PC-9 (cell line): ENCODE results near the gene KRT6B. TPM values are rescaled to one million over a fixed set of nuclear protein-coding genes. Genes with fewer than 3 reads are reported as not detected.

ENCODE experiments used
- BruUV-seq: library from RNA; stranded (reverse); fragments of 400-500 nt; replicated peaks from 2 replicates; lab custom pipeline; 2021; lab: Mats Ljungman, UMichigan
- CTCF ChIA-PET: fragments of 300-600 bp; sonication (Branson Sonifier 250); formaldehyde crosslinking; loops from one replicate; lab custom pipeline; 2022; ENCODE audit warnings: antibody characterized with exemption; lab: Charles Lee
- POLR2A ChIA-PET: fragments of 300-600 bp; sonication (Branson Sonifier 250); formaldehyde crosslinking; loops from one replicate; lab custom pipeline; 2022; ENCODE audit warnings: antibody characterized with exemption; ENCODE audit not compliant: unreplicated experiment; lab: Charles Lee
- DNase-seq, 2 experiments: peaks; one replicate each; pipeline versions ENCODE4 v3.0.0 to v3.0.0-alpha.2; 2015 to 2022; ENCODE audit warnings: mixed read lengths in 1 of 2
- H2AFZ ChIP-seq: fragments of 200-600 bp; sonication (generic); 2 replicates; pipeline ENCODE4 v1.8.1; 2017; ENCODE audit warnings: antibody characterized with exemption
- H3F3A ChIP-seq: fragments of 200-600 bp; sonication (generic); 2 replicates; pipeline ENCODE4 v1.8.1; 2017; ENCODE audit warnings: antibody characterized with exemption, mild to moderate bottlenecking, low read depth; ENCODE audit not compliant: insufficient read depth
- H3K27ac ChIP-seq: fragments of 200-600 bp; sonication (generic); 2 replicates; pipeline ENCODE4 v1.6.1; 2016; ENCODE audit warnings: mixed run types
- H3K27me3 ChIP-seq: fragments of 200-600 bp; sonication (generic); 2 replicates; pipeline ENCODE4 v1.6.1; 2016; ENCODE audit warnings: low read depth, mixed run types; ENCODE audit not compliant: insufficient read depth
- H3K36me3 ChIP-seq: fragments of 200-600 bp; sonication (generic); 2 replicates; pipeline ENCODE4 v1.6.1; 2016; ENCODE audit warnings: low read depth, mixed run types
- H3K4me1 ChIP-seq: fragments of 200-600 bp; sonication (generic); replicated peaks from 2 replicates; pipeline ENCODE4 v1.6.1; 2016; ENCODE audit warnings: mixed run types; ENCODE audit not compliant: insufficient read depth
- H3K4me2 ChIP-seq: fragments of 200-600 bp; sonication (generic); 2 replicates; pipeline ENCODE4 v1.6.1; 2017; ENCODE audit warnings: mixed run types
- H3K4me3 ChIP-seq: fragments of 200-600 bp; sonication (generic); 2 replicates; pipeline ENCODE4 v1.6.1; 2016; ENCODE audit warnings: mixed run types
- H3K79me2 ChIP-seq: fragments of 200-600 bp; sonication (generic); 2 replicates; pipeline ENCODE4 v1.6.1; 2017; ENCODE audit warnings: low read depth, mixed run types
- H3K9me2 ChIP-seq: fragments of 200-600 bp; sonication (generic); 2 replicates; pipeline ENCODE4 v1.8.1; 2017; ENCODE audit warnings: mild to moderate bottlenecking; ENCODE audit not compliant: insufficient read depth
- H3K9me3 ChIP-seq: fragments of 200-600 bp; sonication (generic); 2 replicates; pipeline ENCODE4 v1.8.1; 2016; ENCODE audit warnings: low read depth; ENCODE audit not compliant: insufficient read depth
- H4K20me1 ChIP-seq: fragments of 200-600 bp; sonication (generic); 2 replicates; pipeline ENCODE4 v1.8.1; 2017; ENCODE audit not compliant: insufficient read depth
- EZH2 ChIP-seq: fragments of 200-600 bp; sonication (generic); IDR thresholded peaks from 2 replicates; pipeline ENCODE4 v1.8.0; 2017; ENCODE audit warnings: antibody characterized with exemption, low read depth
- intact Hi-C: fragments of 100-400 bp; cut with micrococcal nuclease; formaldehyde crosslinking; loops from one replicate; pipeline ENCODE4 v1.10.0; 2022; ENCODE audit not compliant: unreplicated experiment
- total RNA-seq: library from RNA; stranded (reverse); gene quantifications from 2 replicates; pipeline ENCODE4 v1.2.3, GENCODE V29; 2021
- TF ChIP-seq, protein P1 (sequence below): fragments of 200-600 bp; sonication (generic); conservative IDR thresholded peaks from 2 replicates; pipeline ENCODE4 v1.6.1; 2017; ENCODE audit warnings: mixed run types, antibody characterized with exemption, mild to moderate bottlenecking, moderate library complexity

Gene KRT6B
- total RNA-seq, 1 experiment from 2014 or later: 0.98 TPM

GRCh38 chr12:52464897-52465296, 13.0 kb upstream of the KRT6B start:
- Histone ChIP-seq H4K20me1 (no peaks in the 10 kb centered on the region), H3K27me3 (no peaks in the 10 kb centered on the region), H3K27ac (no peak overlapping the region), H3K9me2 (no peaks in the 10 kb centered on the region), H3F3A (no peaks in the 10 kb centered on the region), H3K79me2 (no peaks in the 10 kb centered on the region), H2AFZ (no peak overlapping the region), H3K36me3 (no peaks in the 10 kb centered on the region), H3K4me3 (no peak overlapping the region), H3K4me1 (no peaks in the 10 kb centered on the region), H3K4me2 (no peak overlapping the region), H3K9me3 (no peaks in the 10 kb centered on the region)
- TF ChIP-seq, protein P1, sequence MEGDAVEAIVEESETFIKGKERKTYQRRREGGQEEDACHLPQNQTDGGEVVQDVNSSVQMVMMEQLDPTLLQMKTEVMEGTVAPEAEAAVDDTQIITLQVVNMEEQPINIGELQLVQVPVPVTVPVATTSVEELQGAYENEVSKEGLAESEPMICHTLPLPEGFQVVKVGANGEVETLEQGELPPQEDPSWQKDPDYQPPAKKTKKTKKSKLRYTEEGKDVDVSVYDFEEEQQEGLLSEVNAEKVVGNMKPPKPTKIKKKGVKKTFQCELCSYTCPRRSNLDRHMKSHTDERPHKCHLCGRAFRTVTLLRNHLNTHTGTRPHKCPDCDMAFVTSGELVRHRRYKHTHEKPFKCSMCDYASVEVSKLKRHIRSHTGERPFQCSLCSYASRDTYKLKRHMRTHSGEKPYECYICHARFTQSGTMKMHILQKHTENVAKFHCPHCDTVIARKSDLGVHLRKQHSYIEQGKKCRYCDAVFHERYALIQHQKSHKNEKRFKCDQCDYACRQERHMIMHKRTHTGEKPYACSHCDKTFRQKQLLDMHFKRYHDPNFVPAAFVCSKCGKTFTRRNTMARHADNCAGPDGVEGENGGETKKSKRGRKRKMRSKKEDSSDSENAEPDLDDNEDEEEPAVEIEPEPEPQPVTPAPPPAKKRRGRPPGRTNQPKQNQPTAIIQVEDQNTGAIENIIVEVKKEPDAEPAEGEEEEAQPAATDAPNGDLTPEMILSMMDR: no peak
- no peak for DNase-seq
- ChIA-PET CTCF (no interaction called here), POLR2A (interaction anchor here (0.6 kb wide), 1 partner anchor 401 kb away, joined by 3 read pairs; no protein-coding TSS in a partner anchor)
- no TSS peak for BruUV-seq
- intact Hi-C loops: no loop called here

GRCh38 chr12:52461693-52462092, 9.7 kb upstream of the KRT6B start:
- no peaks in the 10 kb centered on the region for H3K79me2 ChIP-seq
- H3K27me3 ChIP-seq: no peaks in the 10 kb centered on the region
- no peak overlapping the region for H3K27ac ChIP-seq
- TF ChIP-seq, protein P1: no peak
- no peak for TF ChIP-seq EZH2
- DNase-seq: no peak
- H3K4me2 ChIP-seq: no peak overlapping the region
- ChIA-PET CTCF (interaction anchor here (1.0 kb wide), 1 partner anchor 20 kb away, joined by 3 read pairs; no protein-coding TSS in a partner anchor), POLR2A (no interaction called here)
- no peaks in the 10 kb centered on the region for H3F3A ChIP-seq
- H3K36me3 ChIP-seq: no peaks in the 10 kb centered on the region
- H4K20me1 ChIP-seq: no peaks in the 10 kb centered on the region
- no peaks in the 10 kb centered on the region for H3K9me2 ChIP-seq
- H2AFZ ChIP-seq: no peak overlapping the region
- H3K4me1 ChIP-seq: no peaks in the 10 kb centered on the region
- BruUV-seq: no TSS peak
- no peak overlapping the region for H3K4me3 ChIP-seq
- H3K9me3 ChIP-seq: no peaks in the 10 kb centered on the region
- intact Hi-C loops: no loop called here

DNA sequence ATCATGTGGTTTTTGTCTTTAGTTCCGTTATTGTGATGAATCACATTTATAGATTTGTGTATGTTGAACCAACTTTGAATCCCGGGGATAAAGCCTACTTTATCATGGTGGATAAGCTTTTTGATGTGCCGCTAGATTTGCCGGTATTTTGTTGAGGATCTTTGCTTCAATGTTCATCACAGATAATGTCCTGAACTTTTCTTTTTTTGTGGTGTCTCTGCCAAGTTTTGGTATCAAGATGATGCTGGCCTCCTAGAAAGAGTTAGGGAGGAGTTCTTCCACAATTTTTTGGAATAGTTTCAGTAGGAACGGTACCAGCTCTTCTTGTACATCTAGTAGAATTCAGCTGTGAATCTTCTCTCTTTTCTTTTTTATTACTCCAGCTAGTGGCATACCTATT, 6.9 kb upstream of the KRT6B start:
- Histone ChIP-seq H3K9me2 (no peaks in the 10 kb centered on the region), H3K79me2 (no peaks in the 10 kb centered on the region), H4K20me1 (no peaks in the 10 kb centered on the region), H3K36me3 (no peaks in the 10 kb centered on the region), H3K4me2 (no peak overlapping the region), H3K27me3 (no peaks in the 10 kb centered on the region), H3K4me1 (peaks cover 27% of the 10 kb centered on the region), H3F3A (peaks cover 16% of the 10 kb centered on the region; the same call in 1 of the 2 replicates), H3K27ac (no peak overlapping the region), H3K4me3 (no peak overlapping the region), H3K9me3 (no peaks in the 10 kb centered on the region), H2AFZ (no peak overlapping the region)
- intact Hi-C loops: no loop called here
- no peak for DNase-seq
- ChIA-PET POLR2A (interaction anchor here (0.7 kb wide), 1 partner anchor 407 kb away, joined by 4 read pairs; no protein-coding TSS in a partner anchor), CTCF (interaction anchor here (0.7 kb wide), 1 partner anchor 10 kb away, joined by 6 read pairs; no protein-coding TSS in a partner anchor)
- BruUV-seq: no TSS peak
- TF ChIP-seq, protein P1: no peak
- no peak for TF ChIP-seq EZH2
